ENCODE data around the gene CPNE6.

- TF ChIP-seq, protein P1, sequence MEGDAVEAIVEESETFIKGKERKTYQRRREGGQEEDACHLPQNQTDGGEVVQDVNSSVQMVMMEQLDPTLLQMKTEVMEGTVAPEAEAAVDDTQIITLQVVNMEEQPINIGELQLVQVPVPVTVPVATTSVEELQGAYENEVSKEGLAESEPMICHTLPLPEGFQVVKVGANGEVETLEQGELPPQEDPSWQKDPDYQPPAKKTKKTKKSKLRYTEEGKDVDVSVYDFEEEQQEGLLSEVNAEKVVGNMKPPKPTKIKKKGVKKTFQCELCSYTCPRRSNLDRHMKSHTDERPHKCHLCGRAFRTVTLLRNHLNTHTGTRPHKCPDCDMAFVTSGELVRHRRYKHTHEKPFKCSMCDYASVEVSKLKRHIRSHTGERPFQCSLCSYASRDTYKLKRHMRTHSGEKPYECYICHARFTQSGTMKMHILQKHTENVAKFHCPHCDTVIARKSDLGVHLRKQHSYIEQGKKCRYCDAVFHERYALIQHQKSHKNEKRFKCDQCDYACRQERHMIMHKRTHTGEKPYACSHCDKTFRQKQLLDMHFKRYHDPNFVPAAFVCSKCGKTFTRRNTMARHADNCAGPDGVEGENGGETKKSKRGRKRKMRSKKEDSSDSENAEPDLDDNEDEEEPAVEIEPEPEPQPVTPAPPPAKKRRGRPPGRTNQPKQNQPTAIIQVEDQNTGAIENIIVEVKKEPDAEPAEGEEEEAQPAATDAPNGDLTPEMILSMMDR (conservative IDR thresholded peaks at IDR 0.05; ENCODE audit: low read length): no peak
- TF ChIP-seq EZH2phosphoT487 (IDR thresholded peaks at IDR 0.05; ENCODE audit: borderline replicate concordance, low read depth, low read length): no peak
These were observed 14.6 kb upstream of the CPNE6 start for GRCh38 chr14:24056800-24057184.

Data from OCI-LY7 (cell line).